B cell (primary cell): Measurements from ENCODE around the gene SHC2. TPM values are rescaled to one million over a fixed set of nuclear protein-coding genes. Genes with fewer than 3 reads are reported as not detected.

Source experiments
- ATAC-seq: fragments of 200-7000 bp; cut with Tn5 transposase; one replicate; pipeline ENCODE4 v1.10.0; 2021; ENCODE audit warnings: low read depth, mild to moderate bottlenecking, moderate number of reproducible peaks, moderate library complexity
- CTCF ChIA-PET: fragments of 350-600 bp; sonication (Branson Sonifier 250); formaldehyde crosslinking; loops from one replicate; lab custom pipeline; 2021; ENCODE audit warnings: antibody characterized with exemption, inconsistent platforms; lab: Charles Lee
- POLR2A ChIA-PET: fragments of 350-600 bp; sonication (Branson Sonifier 250); formaldehyde crosslinking; loops from one replicate; lab custom pipeline; 2021; ENCODE audit warnings: antibody characterized with exemption; lab: Charles Lee
- DNase-seq: peaks from one replicate; pipeline ENCODE4 v3.0.0; 2013
- H2AFZ ChIP-seq: 2 replicates; pipeline ENCODE4 v1.6.1; 2012; ENCODE audit warnings: mild to moderate bottlenecking, low read depth, low read length; ENCODE audit not compliant: insufficient read depth, poor library complexity, severe bottlenecking
- H3K27ac ChIP-seq, 2 donors: 1 replicate in 1 of 2; 2 replicates in 1 of 2; pipeline ENCODE4 v1.5.1; 2012 to 2013; ENCODE audit warnings: low read length in 2 of 2, mild to moderate bottlenecking in 2 of 2, moderate library complexity in 1 of 2
- H3K27me3 ChIP-seq, 4 experiments: fragments of 200-600 bp in 1 of 4; sonication (generic) in 1 of 4; replicated peaks in 1 of 4; 1 replicate in 2 of 4; 2 replicates in 2 of 4; pipeline versions ENCODE4 v1.6.1 to v1.7.0; 2013 to 2016; ENCODE audit warnings: low read length in 3 of 4, mild to moderate bottlenecking in 2 of 4, mixed read lengths in 1 of 4, moderate library complexity in 1 of 4; ENCODE audit not compliant: insufficient read depth in 4 of 4, control insufficient read depth in 3 of 4; ENCODE audit errors: control extremely low read depth in 1 of 4
- H3K36me3 ChIP-seq, 2 experiments: replicated peaks in 1 of 2; 1 replicate in 1 of 2; 2 replicates in 1 of 2; pipeline versions ENCODE4 v1.6.1 to v1.7.1; 2013; ENCODE audit warnings: low read length in 1 of 2; ENCODE audit not compliant: insufficient read depth in 2 of 2, control insufficient read depth in 1 of 2; ENCODE audit errors: control extremely low read depth in 1 of 2, extremely low read depth in 1 of 2
- H3K4me1 ChIP-seq, 2 donors: fragments of 200-600 bp in 1 of 2; sonication (generic) in 1 of 2; 1 replicate in 1 of 2; 2 replicates in 1 of 2; pipeline versions ENCODE4 v1.5.1 to v1.6.1; 2013 to 2017; ENCODE audit warnings: low read length in 2 of 2; ENCODE audit not compliant: control insufficient read depth in 2 of 2, insufficient read depth in 2 of 2
- H3K4me2 ChIP-seq: replicated peaks from 2 replicates; pipeline ENCODE3; 2012; ENCODE audit warnings: mild to moderate bottlenecking, low read depth, low read length; ENCODE audit not compliant: poor library complexity, severe bottlenecking
- H3K4me3 ChIP-seq, 5 experiments: fragments of 200-600 bp in 1 of 5; sonication (generic) in 1 of 5; 1 replicate in 3 of 5; 2 replicates in 2 of 5; pipeline versions ENCODE4 v1.5.1 to v1.7.0; 2011 to 2016; ENCODE audit warnings: low read length in 4 of 5, mild to moderate bottlenecking in 4 of 5, low read depth in 2 of 5, control low read depth in 1 of 5, moderate library complexity in 1 of 5; ENCODE audit not compliant: insufficient read depth in 1 of 5; ENCODE audit errors: control extremely low read depth in 1 of 5, extremely low read depth in 1 of 5
- H3K79me2 ChIP-seq: fragments of 200-600 bp; sonication (generic); one replicate; pipeline ENCODE4 v1.6.0; 2016; ENCODE audit warnings: low read length; ENCODE audit not compliant: control insufficient read depth, insufficient read depth
- H3K9ac ChIP-seq: fragments of 200-600 bp; sonication (generic); 2 replicates; pipeline ENCODE4 v1.6.1; 2017; ENCODE audit warnings: mild to moderate bottlenecking, low read length, moderate library complexity
- H3K9me3 ChIP-seq, 3 donors: one replicate each; pipeline versions ENCODE4 v1.6.1 to v1.7.1; 2013; ENCODE audit warnings: low read length in 2 of 3; ENCODE audit not compliant: control insufficient read depth in 2 of 3, insufficient read depth in 1 of 3; ENCODE audit errors: control extremely low read depth in 1 of 3
- H4K20me1 ChIP-seq: 2 replicates; pipeline ENCODE4 v1.6.0; 2012; ENCODE audit warnings: mild to moderate bottlenecking, low read length; ENCODE audit not compliant: insufficient read depth, control insufficient read depth, poor library complexity, severe bottlenecking
- H3K27ac Mint-ChIP-seq: one replicate; pipeline ENCODE4 v1.8.0; 2021; ENCODE audit warnings: mixed read lengths
- H3K27me3 Mint-ChIP-seq: one replicate; pipeline ENCODE4 v1.8.0; 2021; ENCODE audit warnings: mixed read lengths
- H3K4me1 Mint-ChIP-seq: one replicate; pipeline ENCODE4 v1.8.0; 2021; ENCODE audit warnings: mixed read lengths
- H3K4me3 Mint-ChIP-seq: one replicate; pipeline ENCODE4 v1.8.0; 2021; ENCODE audit warnings: mixed read lengths
- H3K9me3 Mint-ChIP-seq: one replicate; pipeline ENCODE4 v1.8.0; 2022; ENCODE audit warnings: mixed read lengths; ENCODE audit not compliant: insufficient read depth
- EZH2 ChIP-seq: IDR thresholded peaks from 2 replicates; pipeline ENCODE4 v1.6.1; 2012; ENCODE audit warnings: borderline replicate concordance, low read depth, mild to moderate bottlenecking, moderate library complexity, low read length; ENCODE audit not compliant: insufficient read depth, poor library complexity, severe bottlenecking
- WGBS: methylation state at CpG from one replicate; pipeline ENCODE4 v1.1.5; 2013; ENCODE audit warnings: missing lambda C conversion rate; ENCODE audit not compliant: insufficient coverage; 5-methylcytosine and 5-hydroxymethylcytosine counted together
- intact Hi-C: fragments of 100-400 bp; cut with micrococcal nuclease; formaldehyde crosslinking; loops from one replicate; pipeline ENCODE4 v1.10.0; 2022
- polyA plus RNA-seq: library from polyadenylated mRNA; depleted of rRNA; stranded (reverse); fragments of >200 nt; gene quantifications from 2 replicates; pipeline ENCODE4 v1.2.3, GENCODE V29; 2012
- total RNA-seq, 2 donors: library from RNA; stranded (reverse); fragments of 120-200 nt in 1 of 2; gene quantifications; 1 replicate in 1 of 2; 2 replicates in 1 of 2; pipeline versions ENCODE4 v1.2.3 to v1.2.4, GENCODE V29; 2013 to 2022
- TF ChIP-seq, protein P1 (sequence below): fragments of 200-600 bp; IDR thresholded peaks from one replicate; pipeline ENCODE4 v1.8.0; 2022; ENCODE audit warnings: antibody characterized with exemption, mild to moderate bottlenecking

The SHC2 gene
- total and polyA plus RNA-seq, 2 donors (not counting 1 experiment from before 2014, with no cell fraction given), result 0.19 TPM; not detected in 1

DNA sequence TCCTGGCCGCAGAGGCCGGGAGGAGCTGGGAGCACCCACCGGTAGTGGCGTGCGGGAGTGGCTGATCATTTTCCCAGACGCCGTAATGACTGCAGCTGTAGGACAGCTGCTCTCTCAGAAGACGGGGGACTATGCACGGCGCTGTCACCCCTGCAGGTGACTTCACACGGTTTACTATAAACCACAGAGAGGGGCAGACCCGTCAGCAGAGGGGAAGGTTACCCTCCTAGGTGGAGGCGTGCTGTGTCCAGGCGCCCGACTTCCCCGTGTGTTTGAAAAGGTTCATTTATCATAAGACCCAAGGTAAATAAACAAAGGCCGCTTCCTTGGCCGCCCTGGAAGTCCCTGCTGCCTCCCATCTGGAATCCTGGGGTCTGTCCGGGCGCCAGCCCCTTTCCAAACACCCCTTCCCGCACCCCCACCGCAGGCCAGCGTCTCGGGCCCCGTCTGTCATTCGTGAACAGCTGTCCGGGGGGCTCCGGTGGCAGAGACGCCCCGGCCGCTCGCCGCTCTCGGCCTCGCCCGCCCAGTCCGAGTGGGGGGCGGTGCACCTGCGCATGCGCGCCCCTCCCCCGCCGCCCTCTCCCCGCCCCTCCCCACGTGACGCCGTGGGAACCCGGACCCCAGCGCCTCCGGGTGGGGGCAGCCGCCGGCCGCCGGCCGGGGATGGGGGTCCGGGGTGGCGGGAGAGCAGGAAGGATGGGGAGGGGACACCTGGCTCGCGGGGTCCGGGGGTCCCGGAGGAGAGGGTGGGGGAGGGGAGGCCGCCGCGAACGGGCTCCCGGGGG lies 915 bp downstream of the SHC2 start:
- Histone ChIP-seq H3K27ac (no peak overlapping the region), H3K36me3 (no peaks in the 10 kb centered on the region), H3K9me3 (peaks cover 0 to 29% (median 0%) of the 10 kb centered on the region in 3 donors), H3K4me2 (peak overlapping the region; percentile 69), H3K4me1 (peaks cover 13 to 16% of the 10 kb centered on the region in 2 donors), H3K27me3 (peaks cover 0 to 39% (median 7%) of the 10 kb centered on the region in 4 experiments), H4K20me1 (no peaks in the 10 kb centered on the region), H2AFZ (peak overlapping the region; percentile 38), H3K79me2 (no peaks in the 10 kb centered on the region), H3K9ac (peak overlapping the region; percentile 42), H3K4me3 (peak overlapping the region in 3 of 5 experiments; percentile 11 to 33 (median 25))
- peaks cover 8% of the 10 kb centered on the region for H3K4me1 Mint-ChIP-seq
- no peak overlapping the region for H3K27ac Mint-ChIP-seq
- CTCF ChIA-PET, result no interaction called here
- intact Hi-C loops, result no loop called here
- ATAC-seq (no peak), DNase-seq (peak; percentile 26)
- peak overlapping the region; percentile 76 for H3K4me3 Mint-ChIP-seq
- 10% methylated on average over 54 of the region's 66 CpGs for WGBS
- POLR2A ChIA-PET, result no interaction called here
- H3K27me3 Mint-ChIP-seq, result peaks cover 10% of the 10 kb centered on the region
- no peak for TF ChIP-seq EZH2
- TF ChIP-seq, protein P1, sequence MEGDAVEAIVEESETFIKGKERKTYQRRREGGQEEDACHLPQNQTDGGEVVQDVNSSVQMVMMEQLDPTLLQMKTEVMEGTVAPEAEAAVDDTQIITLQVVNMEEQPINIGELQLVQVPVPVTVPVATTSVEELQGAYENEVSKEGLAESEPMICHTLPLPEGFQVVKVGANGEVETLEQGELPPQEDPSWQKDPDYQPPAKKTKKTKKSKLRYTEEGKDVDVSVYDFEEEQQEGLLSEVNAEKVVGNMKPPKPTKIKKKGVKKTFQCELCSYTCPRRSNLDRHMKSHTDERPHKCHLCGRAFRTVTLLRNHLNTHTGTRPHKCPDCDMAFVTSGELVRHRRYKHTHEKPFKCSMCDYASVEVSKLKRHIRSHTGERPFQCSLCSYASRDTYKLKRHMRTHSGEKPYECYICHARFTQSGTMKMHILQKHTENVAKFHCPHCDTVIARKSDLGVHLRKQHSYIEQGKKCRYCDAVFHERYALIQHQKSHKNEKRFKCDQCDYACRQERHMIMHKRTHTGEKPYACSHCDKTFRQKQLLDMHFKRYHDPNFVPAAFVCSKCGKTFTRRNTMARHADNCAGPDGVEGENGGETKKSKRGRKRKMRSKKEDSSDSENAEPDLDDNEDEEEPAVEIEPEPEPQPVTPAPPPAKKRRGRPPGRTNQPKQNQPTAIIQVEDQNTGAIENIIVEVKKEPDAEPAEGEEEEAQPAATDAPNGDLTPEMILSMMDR, result no peak
- no peaks in the 10 kb centered on the region for H3K9me3 Mint-ChIP-seq
